GM18873 (cell line): ENCODE results near the gene MAPKAPK5.
"Not testable (repeated sequence)": the region's sequence is repeated elsewhere in the genome, so short reads cannot be mapped to it uniquely, and the experiment has no call there.

Experiments
- ATAC-seq: cut with Tn5 transposase; IDR thresholded peaks from one replicate; pipeline ENCODE4 v1.9.1; 2021; ENCODE audit warnings: mild to moderate bottlenecking, moderate library complexity, moderate number of reproducible peaks; ENCODE audit not compliant: unreplicated experiment, low FRiP score

Gene MAPKAPK5

GRCh38 chr12:111826992-111827391, 15.0 kb upstream of the MAPKAPK5 start:
- no peak for ATAC-seq

DNA sequence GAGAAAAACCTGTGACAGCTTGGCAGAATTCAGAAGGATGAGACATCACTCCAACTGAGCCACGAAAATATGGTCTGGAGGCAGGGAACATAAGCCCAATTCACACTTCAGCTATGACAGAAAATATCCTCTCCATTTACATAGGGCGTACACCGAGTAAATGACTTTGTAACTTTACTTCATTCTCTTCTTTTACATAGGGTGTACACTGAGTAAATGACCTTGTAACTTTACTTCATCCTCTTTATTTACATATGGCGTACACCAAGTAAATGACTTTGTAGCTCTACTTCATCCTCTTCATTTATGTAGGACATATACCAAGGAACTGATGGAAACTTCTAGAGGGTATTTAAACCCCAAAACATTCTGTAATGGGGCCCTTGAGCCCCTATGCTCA, 14.1 kb upstream of the MAPKAPK5 start:
- ATAC-seq = no peak

DNA sequence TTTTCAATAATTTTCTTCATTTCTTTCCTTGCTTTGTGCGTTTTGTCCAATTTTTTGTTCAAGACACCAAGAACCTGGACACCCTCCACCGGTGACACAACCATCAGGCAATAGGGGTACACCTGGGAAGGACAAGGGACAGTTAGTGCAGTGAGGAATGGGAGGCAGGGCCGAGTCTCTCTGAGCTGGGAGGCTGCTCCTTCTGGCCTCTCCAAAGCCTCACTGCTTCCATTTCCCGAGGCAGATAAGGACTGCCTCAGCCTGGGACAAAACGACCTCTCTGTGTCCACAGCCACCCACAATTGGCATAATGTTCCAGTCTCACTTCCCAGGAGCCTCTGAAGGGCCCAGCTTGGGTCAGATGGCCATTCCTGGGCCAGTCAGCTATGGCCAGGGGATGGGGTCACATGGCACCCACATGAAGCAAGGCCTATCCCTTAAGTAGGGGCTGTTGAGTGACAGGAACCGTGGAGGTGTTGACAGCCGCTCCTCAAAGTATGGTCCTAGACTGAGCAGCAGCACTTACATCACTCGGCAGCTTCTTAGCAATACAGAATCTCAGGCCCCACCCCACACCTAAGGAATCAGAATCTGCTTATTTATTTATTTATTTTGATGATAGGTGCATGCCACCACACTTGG, 13.6 kb upstream of the MAPKAPK5 start:
- no peak for ATAC-seq

DNA sequence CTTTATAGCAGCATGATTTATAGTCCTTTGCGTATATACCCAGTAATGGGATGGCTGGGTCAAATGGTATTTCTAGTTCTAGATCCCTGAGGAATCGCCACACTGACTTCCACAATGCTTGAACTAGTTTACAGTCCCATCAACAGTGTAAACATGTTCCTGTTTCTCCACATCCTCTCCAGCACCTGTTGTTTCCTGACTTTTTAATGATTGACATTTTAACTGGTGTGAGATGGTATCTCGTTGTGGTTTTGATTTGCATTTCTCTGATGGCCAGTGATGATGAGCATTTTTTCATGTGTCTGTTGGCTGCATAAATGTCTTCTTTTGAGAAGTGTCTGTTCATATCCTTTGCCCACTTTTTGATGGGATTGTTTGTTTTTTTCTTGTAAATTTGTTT, 12.4 kb upstream of the MAPKAPK5 start:
- not testable (repeated sequence) for ATAC-seq

DNA sequence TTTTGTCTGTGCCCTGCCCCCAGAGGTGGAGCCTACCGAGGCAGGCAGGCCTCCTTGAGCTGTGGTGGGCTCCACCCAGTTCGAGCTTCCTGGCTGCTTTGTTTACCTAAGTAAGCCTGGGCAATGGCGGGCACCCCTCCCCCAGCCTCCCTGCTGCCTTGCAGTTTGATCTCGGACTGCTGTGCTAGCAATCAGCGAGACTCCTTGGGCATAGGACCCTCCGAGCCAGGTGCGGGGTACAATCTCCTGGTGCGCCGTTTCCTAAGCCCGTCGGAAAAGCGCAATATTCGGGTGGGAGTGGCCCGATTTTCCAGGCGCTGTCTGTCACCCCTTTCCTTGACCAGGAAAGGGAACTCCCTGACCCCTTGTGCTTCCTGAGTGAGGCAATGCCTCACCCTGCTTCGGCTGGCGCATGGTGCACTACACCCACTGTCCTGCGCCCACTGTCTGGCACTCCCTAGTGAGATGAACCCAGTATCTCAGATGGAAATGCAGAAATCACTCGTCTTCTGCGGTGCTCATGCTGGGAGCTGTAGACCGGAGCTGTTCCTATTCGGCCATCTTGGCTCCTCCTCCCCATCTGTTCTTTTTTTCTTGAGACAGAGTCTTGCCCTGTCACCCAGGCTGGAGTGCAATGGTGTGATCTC, 7.2 kb upstream of the MAPKAPK5 start:
- ATAC-seq = not testable (repeated sequence)

DNA sequence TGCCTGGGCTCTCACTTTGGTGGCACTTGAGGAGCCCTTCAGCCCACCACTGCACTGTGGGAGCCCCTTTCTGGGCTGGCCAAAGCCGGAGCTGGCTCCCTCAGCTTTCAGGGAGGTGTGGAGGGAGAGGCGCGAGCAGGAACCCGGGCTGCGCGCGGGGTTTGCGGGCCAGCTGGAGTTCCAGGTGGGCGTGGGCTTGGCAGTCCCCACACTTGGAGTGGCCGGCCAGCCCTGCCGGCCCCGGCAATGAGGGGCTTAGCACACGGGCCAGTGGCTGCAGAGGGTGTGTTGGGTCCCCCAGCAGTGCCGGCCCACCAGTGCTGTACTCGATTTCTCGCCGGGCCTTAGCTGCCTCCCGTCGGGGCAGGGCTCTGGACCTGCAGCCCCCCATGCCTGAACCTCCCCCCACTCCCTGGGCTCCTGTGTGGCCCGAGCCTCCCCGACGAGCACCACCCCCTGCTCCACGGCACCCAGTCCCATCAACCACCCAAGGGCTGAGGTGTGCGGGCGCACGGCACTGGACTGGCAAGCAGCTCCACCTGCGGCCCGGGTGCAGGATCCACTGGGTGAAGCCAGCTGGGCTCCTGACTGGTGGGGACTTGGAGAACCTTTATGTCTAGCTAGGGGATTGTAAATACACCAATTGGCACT, 6.4 kb upstream of the MAPKAPK5 start:
- not testable (repeated sequence) for ATAC-seq

DNA sequence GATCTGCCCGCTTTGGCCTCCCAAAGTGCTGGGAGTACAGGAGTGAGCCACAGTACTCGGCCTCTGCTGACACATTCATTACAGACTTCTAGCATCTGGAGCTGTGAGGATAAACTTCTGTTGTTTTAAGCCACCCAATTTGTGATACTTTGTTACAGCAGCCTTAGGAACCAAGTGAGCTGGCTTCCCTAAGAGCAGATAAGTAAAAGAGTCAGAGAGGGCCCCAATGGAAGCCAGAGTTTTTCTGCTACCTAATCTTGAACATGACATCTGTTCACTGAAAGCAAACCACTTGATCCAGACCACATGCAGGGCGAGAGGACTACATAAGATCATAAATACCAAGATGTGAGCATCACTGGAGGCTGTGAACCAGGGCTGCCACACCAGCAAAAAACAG, 3.7 kb upstream of the MAPKAPK5 start:
- no peak for ATAC-seq

DNA sequence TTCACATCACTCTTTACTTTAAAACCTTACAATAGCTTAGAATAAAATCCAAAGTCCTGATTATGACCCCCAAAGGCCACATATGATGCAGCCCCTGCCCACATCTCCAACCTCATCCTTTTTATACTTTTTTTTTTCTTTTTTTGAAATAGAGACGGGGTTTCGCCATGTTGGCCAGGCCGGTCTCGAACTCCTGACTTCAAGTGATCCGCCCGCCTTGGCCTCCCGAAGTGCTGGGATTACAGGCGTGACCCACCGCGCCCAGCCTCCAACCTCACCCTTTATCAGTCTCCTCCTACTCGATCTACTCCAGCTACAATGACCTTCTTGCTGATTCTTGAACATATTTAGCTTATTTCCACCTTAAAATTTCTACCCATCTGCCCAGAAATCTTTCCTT, 1.2 kb upstream of the MAPKAPK5 start:
- ATAC-seq = no peak

DNA sequence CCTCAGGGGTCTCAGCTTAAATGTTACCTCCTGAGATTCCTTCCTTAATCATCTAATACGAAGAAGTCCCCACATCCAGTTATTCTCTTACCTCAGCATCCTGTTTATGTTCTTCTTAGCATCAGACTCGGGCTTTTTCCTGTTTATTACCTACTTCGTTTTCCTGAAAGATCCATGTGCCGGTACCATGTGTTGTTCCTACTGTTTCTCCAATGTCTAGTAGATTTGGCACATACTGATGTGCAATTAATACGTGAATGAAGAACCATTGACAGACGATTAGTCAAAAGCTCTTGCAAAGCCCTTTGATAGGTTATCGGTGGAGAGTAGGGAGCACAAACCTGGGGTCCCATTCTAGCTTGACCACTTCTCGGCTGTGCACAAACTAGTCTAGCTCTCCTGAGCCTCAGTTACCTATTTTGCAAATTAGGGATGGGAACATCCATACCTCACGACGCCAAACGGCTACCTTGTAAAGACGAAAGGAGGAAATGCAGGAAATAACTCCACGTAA, 735 bp upstream of the MAPKAPK5 start:
- ATAC-seq = peak; percentile 3

DNA sequence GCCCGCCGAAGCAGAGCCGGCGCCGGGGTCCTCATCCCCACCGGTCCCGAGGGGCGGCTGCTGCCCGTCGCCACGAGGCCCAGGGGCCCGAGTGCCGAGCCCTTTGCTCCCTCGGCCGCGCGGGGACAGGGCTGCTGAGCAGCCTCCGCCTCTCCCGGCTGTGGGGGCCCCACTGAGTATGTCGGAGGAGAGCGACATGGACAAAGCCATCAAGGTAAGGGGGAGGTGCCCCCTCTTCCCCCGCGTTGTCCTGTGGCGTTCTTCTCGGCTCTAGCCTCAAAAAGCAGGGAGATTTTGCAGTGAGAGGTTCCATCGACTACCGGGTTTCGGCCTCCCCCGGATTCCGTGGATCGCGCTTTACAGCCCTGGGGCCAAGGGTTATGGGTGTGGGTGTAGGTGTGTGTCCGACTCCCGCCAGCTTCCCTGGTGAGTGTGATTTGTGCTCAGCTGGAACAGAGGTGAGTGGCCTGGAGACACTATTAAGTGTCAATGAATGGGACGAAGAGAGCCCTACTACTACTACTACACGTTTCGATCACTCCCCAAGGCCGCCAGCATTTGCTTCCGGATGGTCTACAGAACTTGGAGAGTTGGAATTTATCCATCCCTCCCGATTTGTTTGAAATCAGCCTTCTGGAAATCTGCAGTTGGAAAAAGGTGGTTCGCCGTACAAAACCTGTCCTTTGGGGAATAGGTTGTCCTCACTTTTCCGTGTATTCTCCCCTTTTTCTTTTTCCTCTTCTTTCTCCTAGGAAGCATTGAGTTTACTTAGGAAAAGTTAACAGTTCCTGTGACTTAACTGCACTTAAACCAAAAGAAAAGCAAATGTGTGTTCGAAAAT, 748 bp downstream of the MAPKAPK5 start:
- peak; percentile 10 for ATAC-seq

GRCh38 chr12:111846016-111846415, 4.0 kb downstream of the MAPKAPK5 start:
- ATAC-seq = no peak

GRCh38 chr12:111850526-111850925, 8.5 kb downstream of the MAPKAPK5 start:
- no peak for ATAC-seq

GRCh38 chr12:111858186-111858585, 16.2 kb downstream of the MAPKAPK5 start:
- ATAC-seq = no peak

DNA sequence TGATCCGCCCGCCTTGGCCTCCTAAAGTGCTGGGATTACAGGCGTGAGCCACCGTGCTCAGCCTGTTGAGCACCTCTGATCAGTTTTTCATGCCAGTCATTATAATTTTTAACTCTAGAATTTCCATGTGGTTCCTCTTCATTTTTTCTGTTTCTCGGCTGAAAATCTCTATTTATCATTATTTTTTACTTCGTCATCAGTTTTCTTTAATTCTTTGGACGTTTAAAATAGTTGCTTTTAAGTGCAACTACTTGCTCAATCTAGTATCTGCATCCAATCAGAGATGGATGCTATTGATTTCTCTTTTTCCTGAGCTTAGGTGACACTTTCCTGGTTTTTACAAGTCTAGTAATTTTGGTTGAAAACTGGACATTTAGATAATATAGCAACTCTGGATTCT, 16.8 kb downstream of the MAPKAPK5 start:
- no peak for ATAC-seq

DNA sequence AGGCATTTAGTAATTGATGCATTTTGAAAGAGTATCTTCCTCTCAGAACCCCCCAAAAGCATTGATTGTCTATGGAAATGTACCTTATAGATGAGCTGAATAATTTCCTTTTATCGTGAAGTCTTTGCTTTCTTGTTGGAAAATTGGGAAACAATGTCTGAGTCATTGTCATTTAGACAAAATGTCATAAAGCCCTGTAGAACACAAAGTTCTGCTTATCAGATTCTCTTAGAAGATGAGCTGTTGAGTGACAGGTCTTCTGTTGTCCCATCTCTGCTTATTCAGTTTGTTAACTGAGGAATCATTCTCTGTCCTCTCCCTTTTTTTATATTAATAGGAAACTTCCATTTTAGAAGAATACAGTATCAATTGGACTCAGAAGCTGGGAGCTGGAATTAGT, 22.9 kb downstream of the MAPKAPK5 start:
- no peak for ATAC-seq

DNA sequence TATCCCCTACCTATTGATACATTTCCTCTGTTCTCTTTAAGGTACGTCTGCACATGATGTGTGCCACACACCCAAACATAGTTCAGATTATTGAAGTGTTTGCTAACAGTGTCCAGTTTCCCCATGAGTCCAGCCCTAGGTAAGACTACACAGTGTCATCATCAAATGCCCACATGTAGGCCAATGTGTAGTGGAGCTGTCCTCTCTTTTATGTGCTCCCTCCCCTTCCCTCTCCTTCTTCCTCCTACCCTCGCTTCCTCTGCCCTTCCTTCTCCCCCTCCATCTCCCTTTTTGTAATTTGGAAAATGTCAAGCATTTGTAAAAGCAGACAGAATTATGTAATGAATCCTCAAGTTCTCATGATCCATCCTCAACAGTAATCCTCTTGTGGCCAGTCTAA, 25.5 kb downstream of the MAPKAPK5 start:
- ATAC-seq = no peak

GRCh38 chr12:111868676-111869588, 26.9 kb downstream of the MAPKAPK5 start:
- no peak for ATAC-seq

DNA sequence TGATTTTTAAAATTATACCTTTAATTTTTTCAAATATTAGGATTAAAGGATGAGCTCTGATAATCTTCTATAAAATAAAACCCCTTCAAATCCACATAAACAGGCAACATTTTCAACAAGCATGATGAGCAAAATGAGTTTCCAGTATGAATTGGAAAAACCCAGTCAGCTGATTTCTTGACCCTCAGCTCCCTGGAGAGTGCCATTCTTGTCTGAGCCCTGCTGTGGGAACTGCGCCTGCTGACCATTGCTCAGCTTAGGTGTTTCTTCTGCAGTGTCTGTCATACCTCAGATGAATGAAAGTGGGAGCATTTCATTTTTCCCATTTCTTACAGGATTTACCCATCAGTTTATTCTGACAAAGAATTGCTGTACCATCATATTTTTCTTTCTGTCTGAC, 27.6 kb downstream of the MAPKAPK5 start:
- no peak for ATAC-seq

DNA sequence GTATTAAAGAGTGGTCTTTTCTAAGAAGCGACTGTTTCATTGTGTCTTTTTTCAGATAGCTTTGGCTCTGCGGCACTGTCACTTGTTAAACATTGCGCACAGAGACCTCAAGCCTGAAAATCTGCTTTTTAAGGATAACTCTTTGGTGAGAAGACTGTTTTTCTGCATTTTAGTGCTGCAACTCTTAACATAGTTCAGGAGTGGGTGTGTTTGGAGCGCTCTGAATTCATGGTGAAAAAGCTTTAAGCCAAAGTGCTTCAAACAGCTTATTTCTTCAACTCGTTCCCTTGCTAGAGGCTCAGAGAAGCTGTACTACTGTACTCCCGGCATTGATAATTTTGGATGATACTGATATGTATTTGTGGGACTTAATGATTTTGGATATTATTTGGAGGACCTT, 28.2 kb downstream of the MAPKAPK5 start:
- ATAC-seq = no peak

GRCh38 chr12:111870706-111871105, 28.7 kb downstream of the MAPKAPK5 start:
- no peak for ATAC-seq
